Subcutaneous adipose tissue (tissue), 4 donors: ENCODE data around the gene CRK. TPM values are rescaled to one million over a fixed set of nuclear protein-coding genes. Genes with fewer than 3 reads are reported as not detected.

Experiments
- total RNA-seq, 4 donors: library from RNA; depleted of rRNA; stranded (reverse); fragments of >200 nt; gene quantifications; one replicate each; pipeline ENCODE4 v1.1.0, GENCODE V29; 2016
- TF ChIP-seq, protein P1 (sequence below): fragments of 450-650 bp; IDR thresholded peaks from one replicate; pipeline ENCODE4 v1.5.1; 2016; ENCODE audit warnings: low read depth, mild to moderate bottlenecking, control low read depth, antibody characterized with exemption, moderate library complexity

CRK gene
- total RNA-seq, 4 donors from 2014 or later: 74.5 to 111 (median 90.6) TPM

DNA sequence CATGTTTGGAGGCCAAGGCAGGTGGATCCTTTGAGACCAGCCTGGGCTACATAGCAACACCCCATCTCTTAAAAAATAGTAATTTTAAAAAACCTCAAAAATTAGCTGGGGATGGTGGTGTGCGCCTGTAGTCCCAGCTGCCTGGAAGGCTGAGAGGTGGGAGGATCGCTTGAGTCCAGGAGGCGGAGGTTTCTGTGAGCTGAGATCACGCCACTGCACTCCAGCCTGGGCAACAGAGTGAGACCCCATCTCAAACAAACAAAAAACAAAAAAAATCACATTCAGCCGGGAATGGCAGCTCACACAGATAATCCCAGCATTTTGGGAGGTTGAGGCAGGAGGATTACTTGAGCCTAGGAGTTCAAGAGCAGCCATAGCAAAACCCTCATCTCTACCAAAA lies 39.6 kb downstream of the CRK start:
- TF ChIP-seq, protein P1, sequence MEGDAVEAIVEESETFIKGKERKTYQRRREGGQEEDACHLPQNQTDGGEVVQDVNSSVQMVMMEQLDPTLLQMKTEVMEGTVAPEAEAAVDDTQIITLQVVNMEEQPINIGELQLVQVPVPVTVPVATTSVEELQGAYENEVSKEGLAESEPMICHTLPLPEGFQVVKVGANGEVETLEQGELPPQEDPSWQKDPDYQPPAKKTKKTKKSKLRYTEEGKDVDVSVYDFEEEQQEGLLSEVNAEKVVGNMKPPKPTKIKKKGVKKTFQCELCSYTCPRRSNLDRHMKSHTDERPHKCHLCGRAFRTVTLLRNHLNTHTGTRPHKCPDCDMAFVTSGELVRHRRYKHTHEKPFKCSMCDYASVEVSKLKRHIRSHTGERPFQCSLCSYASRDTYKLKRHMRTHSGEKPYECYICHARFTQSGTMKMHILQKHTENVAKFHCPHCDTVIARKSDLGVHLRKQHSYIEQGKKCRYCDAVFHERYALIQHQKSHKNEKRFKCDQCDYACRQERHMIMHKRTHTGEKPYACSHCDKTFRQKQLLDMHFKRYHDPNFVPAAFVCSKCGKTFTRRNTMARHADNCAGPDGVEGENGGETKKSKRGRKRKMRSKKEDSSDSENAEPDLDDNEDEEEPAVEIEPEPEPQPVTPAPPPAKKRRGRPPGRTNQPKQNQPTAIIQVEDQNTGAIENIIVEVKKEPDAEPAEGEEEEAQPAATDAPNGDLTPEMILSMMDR: no peak

DNA sequence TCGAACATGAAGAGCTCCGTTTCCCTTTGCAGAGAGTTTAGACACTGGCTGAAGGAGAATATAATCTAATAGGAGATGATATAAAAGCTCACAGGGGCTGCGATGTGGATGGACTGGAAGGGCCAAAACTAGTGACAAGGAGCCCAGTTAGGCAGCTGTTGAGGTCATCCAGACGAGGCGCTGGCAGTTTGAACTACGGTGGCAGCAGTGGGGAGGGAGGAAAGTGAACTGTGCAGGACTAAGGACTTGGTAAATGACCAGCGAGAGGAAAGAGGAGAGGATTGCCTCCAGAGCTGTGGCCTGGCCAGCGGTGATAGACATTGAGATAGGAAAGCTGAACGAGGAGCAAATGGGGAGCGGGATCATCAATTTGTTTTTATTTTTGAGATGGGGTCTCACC lies 41.4 kb downstream of the CRK start:
- TF ChIP-seq, protein P1: no peak

DNA sequence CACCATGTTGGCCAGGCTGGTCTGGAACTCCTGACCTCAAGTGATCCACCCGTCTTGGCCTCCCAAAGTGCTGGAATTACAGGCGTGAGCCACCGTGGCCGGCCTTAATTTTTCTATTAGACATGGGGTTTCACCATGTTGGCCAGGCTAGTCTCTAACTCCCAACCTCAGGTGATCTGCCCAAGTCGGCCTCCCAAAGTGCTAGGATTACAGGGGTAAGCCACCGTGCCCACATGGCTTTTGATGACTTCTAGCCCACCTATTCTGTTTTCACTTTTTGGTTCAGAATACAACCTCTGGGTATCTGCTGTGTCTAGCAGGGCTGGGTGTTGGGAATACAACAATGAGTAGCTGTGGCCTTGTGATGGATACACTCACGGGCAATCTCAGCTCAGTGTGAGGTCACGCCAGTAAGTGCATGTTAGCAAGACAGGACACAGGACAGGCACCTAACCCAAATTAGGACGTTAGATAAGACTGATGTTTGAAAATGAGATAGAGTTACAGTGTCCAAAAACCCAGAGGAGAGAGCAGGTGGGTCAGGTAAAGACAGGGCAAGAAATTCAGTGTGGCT lies 41.9 kb downstream of the CRK start:
- TF ChIP-seq, protein P1: no peak

DNA sequence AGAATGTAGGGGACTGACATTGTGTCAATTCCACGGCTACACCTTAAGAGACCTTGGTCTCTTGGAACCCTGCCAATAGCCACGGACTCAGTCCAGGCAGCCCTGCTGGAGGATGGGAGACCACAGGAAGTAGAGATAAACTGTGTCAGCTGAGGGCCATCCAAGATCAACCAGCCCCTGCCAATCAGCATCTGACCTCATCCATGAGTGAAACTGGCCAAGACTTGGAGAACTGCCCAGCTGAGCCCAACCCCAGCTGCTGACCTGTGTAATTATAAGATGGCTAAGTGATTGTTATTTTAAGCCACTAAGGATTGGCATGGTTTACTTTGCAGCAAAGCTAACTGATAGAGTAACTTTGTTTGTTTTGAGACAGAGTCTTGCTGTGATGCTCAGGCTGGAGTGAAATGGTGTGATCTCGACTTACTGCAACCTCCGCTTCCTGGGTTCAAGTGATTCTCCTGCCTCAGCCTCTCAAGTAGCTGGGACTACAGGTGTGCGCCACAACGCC lies 42.7 kb downstream of the CRK start:
- TF ChIP-seq, protein P1: no peak

DNA sequence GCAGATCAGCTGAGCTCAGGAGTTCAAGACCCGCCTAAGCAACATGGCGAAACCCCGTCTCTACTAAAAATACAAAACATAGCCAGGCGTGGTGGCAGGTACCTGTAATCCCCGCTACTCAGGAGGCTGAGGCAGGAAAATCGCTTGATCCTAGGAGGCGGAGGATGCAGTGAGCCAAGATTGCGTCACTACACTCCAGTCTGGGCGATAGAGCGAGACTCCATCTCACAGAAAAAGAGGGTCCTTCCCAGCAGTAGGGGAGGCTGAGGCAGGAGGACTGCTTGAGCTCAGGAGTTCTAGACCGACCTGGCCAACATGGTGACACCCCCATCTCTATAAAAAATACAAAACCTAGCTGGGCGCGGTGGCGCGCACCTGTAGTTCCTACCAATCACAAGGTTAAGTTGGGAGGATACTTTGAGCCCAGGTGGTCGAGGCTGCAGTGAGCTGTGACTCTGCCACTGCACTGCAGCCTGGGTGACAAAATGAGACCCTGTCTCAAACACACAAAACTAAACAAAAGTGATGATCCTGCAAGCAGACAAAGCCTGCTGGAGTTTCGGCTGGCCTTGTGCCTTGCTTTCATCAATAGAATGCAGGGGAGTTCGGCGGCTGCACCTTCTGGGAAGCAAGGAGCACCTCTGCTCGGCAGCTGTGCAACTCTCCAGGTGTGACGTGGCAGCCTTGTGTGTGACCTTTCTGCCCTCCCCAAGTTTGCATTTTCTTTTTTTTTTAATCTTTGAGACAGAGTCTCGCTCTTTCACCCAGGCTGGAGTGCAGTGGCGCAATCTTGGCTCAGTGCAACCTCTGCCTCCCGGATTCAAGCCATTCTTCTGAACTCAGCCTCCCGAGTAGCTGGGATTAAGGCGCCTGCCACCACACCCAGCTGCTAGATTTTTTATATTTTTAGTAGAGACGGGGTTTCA lies 43.6 kb downstream of the CRK start:
- TF ChIP-seq, protein P1: no peak

DNA sequence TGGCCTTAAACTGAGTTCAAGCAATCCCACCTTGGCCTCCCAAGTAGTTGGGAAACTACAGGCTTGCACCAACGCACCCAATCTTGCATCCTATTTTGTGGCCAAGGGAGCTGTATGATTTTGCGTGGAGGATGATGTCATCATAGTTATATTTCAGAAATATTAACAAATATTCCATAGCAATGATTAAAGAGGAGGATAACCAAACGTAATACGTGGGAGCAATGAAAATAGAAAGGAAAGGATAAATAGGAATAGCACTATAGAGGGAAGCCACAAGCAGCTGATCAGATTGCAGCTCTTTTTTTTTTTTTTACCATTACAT lies 53.8 kb downstream of the CRK start:
- TF ChIP-seq, protein P1: no peak
